MG63 (cell line): ENCODE data around the gene SYNPR. TPM values are rescaled to one million over a fixed set of nuclear protein-coding genes. Genes with fewer than 3 reads are reported as not detected.

ENCODE experiments used
- DNase-seq: peaks from one replicate; pipeline ENCODE4 v3.0.0-alpha.2; 2020
- H3K27me3 ChIP-seq: fragments of 250-450 bp; sonication (Bioruptor Pico); 2 replicates; pipeline ENCODE4 v1.5.1; 2020; ENCODE audit warnings: mild to moderate bottlenecking, moderate library complexity
- H3K36me3 ChIP-seq: fragments of 250-450 bp; sonication (Bioruptor Pico); 2 replicates; pipeline ENCODE4 v1.5.1; 2020; ENCODE audit warnings: mild to moderate bottlenecking, moderate library complexity
- H3K4me3 ChIP-seq: fragments of 250-450 bp; sonication (Bioruptor Pico); 2 replicates; pipeline ENCODE4 v1.5.1; 2020; ENCODE audit warnings: mild to moderate bottlenecking, moderate library complexity
- H3K9me3 ChIP-seq: fragments of 250-450 bp; sonication (Bioruptor Pico); 2 replicates; pipeline ENCODE4 v1.5.1; 2020; ENCODE audit warnings: mild to moderate bottlenecking, moderate library complexity
- total RNA-seq: library from RNA; depleted of rRNA; stranded (reverse); fragments of >200 nt; shearing (Covaris generic); gene quantifications from 2 replicates; pipeline ENCODE4 v1.2.3, GENCODE V29; 2014; ENCODE audit warnings: low replicate concordance

The SYNPR gene
- total RNA-seq, 1 experiment from 2014 or later = not detected

- Histone ChIP-seq H3K36me3 (no peaks in the 10 kb centered on the region), H3K27me3 (no peaks in the 10 kb centered on the region), H3K9me3 (no peaks in the 10 kb centered on the region), H3K4me3 (no peak overlapping the region)
- DNase-seq = no peak
Measured at GRCh38 chr3:63294332-63294731, 16.2 kb downstream of the SYNPR start.

GRCh38 chr3:63295356-63295755 lies 17.2 kb downstream of the SYNPR start:
- Histone ChIP-seq H3K27me3 (no peaks in the 10 kb centered on the region), H3K4me3 (no peak overlapping the region), H3K36me3 (no peaks in the 10 kb centered on the region), H3K9me3 (no peaks in the 10 kb centered on the region)
- no peak for DNase-seq

DNA sequence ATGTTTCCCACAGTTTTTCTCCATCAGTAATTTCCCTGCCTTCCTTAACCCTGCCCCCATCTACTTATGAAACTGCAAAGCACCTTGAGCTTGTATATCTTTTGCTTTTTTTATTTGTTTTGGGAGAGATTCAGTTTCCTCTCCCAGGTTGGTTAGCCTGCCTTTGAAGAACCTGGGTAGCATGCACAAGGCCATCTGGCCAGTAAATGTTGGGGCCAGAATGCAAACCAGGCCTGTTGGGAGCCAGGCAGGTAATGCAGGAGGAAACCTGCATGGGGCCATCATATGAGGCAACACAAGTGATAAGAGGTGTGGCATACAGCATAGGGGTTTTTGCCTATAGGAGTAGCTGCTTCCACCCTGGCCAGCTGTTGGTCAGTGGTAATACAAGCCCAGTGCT lies 17.7 kb downstream of the SYNPR start:
- Histone ChIP-seq H3K4me3 (no peak overlapping the region), H3K27me3 (no peaks in the 10 kb centered on the region), H3K9me3 (no peaks in the 10 kb centered on the region), H3K36me3 (no peaks in the 10 kb centered on the region)
- no peak for DNase-seq

- Histone ChIP-seq H3K36me3 (no peaks in the 10 kb centered on the region), H3K27me3 (no peaks in the 10 kb centered on the region), H3K9me3 (no peaks in the 10 kb centered on the region), H3K4me3 (no peak overlapping the region)
- DNase-seq = no peak
Measured at GRCh38 chr3:63296249-63296648, 18.1 kb downstream of the SYNPR start.

- Histone ChIP-seq H3K27me3 (no peaks in the 10 kb centered on the region), H3K4me3 (no peak overlapping the region), H3K9me3 (no peaks in the 10 kb centered on the region), H3K36me3 (no peaks in the 10 kb centered on the region)
- no peak for DNase-seq
Measured at GRCh38 chr3:63303238-63303637, 25.1 kb downstream of the SYNPR start.

DNA sequence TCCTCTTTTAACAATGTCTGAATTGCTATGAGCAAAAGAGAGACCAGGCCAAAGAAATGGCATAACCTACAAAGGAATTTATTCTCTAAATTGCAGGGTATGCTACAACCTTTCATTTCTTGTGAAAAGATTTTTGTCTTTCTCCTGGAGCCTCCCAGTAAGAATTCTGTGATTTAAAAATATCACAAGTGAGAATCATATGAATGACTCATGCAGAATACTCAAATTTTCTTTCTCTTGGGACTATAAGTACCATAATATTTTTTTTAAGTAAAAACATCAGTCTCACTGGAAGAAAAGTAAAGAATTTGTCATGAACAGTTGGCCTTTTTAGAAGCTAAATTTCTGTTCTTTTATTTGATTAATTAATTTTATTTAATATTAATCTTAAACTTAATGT lies 26.3 kb downstream of the SYNPR start:
- no peak overlapping the region for H3K4me3 ChIP-seq
- no peaks in the 10 kb centered on the region for H3K36me3 ChIP-seq
- H3K9me3 ChIP-seq = no peaks in the 10 kb centered on the region
- H3K27me3 ChIP-seq = no peaks in the 10 kb centered on the region
- no peak for DNase-seq

DNA sequence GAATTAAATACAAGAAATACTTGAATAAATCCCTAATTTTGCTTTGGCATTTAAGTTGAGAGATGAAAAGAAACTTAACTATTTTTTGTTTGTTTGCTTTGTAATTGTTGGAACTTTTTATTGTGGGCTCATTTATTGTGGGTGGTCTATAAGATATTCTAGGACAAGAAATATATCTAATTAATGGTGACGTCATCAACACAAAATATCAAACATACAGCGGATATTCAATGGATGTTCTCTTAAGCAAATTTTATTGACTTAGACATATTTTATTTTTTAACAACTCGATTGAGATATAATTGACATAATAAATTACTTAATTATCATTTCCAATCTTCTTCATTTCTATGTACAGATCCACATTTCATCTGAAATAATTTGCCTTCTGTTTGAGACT lies 30.0 kb downstream of the SYNPR start:
- no peaks in the 10 kb centered on the region for H3K27me3 ChIP-seq
- H3K9me3 ChIP-seq = no peaks in the 10 kb centered on the region
- H3K4me3 ChIP-seq = no peak overlapping the region
- H3K36me3 ChIP-seq = no peaks in the 10 kb centered on the region
- no peak for DNase-seq

DNA sequence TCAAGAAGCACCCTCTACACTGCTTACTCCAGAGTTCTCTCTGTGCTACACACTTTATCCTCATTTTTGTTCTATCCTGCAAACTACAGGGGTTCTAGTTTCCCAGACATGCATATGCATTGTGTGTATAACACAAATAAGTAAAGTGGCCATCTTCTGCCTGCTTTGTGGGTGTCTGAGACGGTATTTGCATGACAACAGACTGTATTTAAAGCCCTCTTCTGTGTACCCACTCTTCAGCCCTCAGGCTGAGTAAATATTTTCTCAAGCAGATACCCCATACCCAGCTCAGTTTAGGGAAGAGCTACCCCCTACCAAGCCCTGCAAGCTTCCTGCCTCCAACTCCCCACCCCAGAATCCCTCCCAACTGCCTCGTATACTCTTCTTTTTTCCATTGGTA lies 31.7 kb downstream of the SYNPR start:
- Histone ChIP-seq H3K27me3 (no peaks in the 10 kb centered on the region), H3K4me3 (no peak overlapping the region), H3K36me3 (no peaks in the 10 kb centered on the region), H3K9me3 (no peaks in the 10 kb centered on the region)
- no peak for DNase-seq

- H3K36me3 ChIP-seq = no peaks in the 10 kb centered on the region
- DNase-seq = no peak
- no peaks in the 10 kb centered on the region for H3K9me3 ChIP-seq
- no peaks in the 10 kb centered on the region for H3K27me3 ChIP-seq
- no peak overlapping the region for H3K4me3 ChIP-seq
Measured at GRCh38 chr3:63323766-63324165, 45.7 kb downstream of the SYNPR start.

- H3K36me3 ChIP-seq = no peaks in the 10 kb centered on the region
- H3K27me3 ChIP-seq = no peaks in the 10 kb centered on the region
- H3K9me3 ChIP-seq = no peaks in the 10 kb centered on the region
- H3K4me3 ChIP-seq = no peak overlapping the region
- DNase-seq = no peak
Measured at GRCh38 chr3:63324621-63325020, 46.5 kb downstream of the SYNPR start.

DNA sequence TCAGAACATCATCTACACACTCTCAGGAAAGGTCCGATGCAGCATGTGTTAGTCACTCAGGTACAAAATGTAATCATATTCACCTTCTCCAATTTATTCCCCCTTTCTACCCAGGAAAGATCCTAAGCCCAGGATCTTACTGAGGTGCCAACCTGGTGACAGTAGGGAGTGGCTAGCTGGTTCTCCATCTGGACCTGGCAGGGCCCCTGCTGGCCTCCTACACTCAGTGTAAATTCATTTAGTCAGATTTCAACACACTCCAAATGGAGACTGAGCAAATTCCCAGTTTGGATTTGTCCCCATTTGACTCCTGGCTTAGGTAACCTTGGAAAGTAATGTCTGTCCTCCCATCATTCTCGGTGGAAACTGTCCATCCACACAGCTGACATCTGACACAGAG lies 47.3 kb downstream of the SYNPR start:
- no peaks in the 10 kb centered on the region for H3K27me3 ChIP-seq
- no peak overlapping the region for H3K4me3 ChIP-seq
- H3K36me3 ChIP-seq = no peaks in the 10 kb centered on the region
- no peaks in the 10 kb centered on the region for H3K9me3 ChIP-seq
- DNase-seq = no peak

- H3K9me3 ChIP-seq = no peaks in the 10 kb centered on the region
- DNase-seq = no peak
- no peaks in the 10 kb centered on the region for H3K27me3 ChIP-seq
- H3K36me3 ChIP-seq = no peaks in the 10 kb centered on the region
- no peak overlapping the region for H3K4me3 ChIP-seq
Measured at GRCh38 chr3:63328365-63328764, 50.3 kb downstream of the SYNPR start.

DNA sequence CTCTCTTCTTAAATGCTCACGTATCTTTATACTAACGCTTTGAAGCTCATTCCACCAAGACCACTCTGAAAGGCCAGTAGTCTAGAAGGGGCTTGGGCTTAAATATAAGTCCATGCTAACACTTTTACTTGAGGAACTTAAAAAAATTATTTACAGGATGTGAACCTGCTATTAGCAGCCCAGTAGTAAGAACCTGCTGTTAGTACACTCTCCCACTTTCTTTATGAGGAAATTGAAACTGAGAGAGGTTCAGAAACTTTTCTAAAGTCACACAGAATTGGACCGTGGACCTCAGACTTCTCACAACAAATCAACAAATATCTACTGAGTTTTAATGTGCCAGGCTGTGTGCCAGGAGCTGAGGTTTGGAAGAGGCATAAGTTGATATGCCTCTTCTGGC lies 53.4 kb downstream of the SYNPR start:
- Histone ChIP-seq H3K4me3 (no peak overlapping the region), H3K36me3 (no peaks in the 10 kb centered on the region), H3K27me3 (no peaks in the 10 kb centered on the region), H3K9me3 (no peaks in the 10 kb centered on the region)
- DNase-seq = no peak

DNA sequence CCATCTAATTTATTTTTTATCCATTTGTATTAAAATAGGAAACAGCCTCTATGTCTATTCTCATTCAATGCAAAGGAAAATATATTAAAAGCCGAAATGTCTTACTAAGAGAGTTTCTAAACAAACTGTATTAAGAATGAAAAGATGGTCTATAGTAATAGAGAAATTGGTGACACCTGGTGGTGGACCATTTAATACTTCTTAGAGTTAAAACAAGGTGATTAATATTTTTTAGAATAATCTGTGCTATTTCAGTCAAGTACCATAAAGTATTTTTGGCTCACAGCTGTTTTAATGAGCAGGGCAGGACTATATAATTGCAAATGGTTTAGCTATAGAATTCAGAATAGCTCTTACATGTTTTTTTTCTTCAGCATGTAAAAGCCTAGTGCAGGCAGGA lies 55.7 kb downstream of the SYNPR start:
- H3K4me3 ChIP-seq = no peak overlapping the region
- DNase-seq = no peak
- H3K27me3 ChIP-seq = no peaks in the 10 kb centered on the region
- H3K36me3 ChIP-seq = no peaks in the 10 kb centered on the region
- no peaks in the 10 kb centered on the region for H3K9me3 ChIP-seq

DNA sequence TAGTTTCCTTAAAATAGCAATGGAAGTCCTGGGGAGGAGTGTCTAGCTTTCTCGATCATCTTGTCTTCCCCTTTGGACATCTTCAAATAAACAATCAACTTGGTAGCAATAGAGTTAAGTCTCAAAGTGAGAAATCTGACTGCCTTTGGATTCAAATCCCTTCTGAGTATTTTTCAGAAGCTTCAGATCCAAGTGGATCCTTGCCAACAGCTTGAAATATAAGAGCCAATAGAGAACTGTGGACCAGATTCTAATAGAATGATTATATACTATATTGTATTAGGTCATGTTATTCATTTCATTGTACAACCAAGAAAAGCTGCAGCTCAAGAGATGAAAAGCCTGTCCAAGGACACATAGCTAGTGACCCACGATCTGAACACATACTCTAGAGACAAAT lies 60.2 kb downstream of the SYNPR start:
- Histone ChIP-seq H3K36me3 (no peaks in the 10 kb centered on the region), H3K9me3 (no peaks in the 10 kb centered on the region), H3K4me3 (no peak overlapping the region), H3K27me3 (no peaks in the 10 kb centered on the region)
- DNase-seq = no peak

GRCh38 chr3:63343674-63344073 lies 65.6 kb downstream of the SYNPR start:
- Histone ChIP-seq H3K27me3 (no peaks in the 10 kb centered on the region), H3K36me3 (no peaks in the 10 kb centered on the region), H3K4me3 (no peak overlapping the region), H3K9me3 (no peaks in the 10 kb centered on the region)
- peak; percentile 77 for DNase-seq

GRCh38 chr3:63344661-63345060 lies 66.6 kb downstream of the SYNPR start:
- no peak for DNase-seq
- Histone ChIP-seq H3K36me3 (no peaks in the 10 kb centered on the region), H3K27me3 (no peaks in the 10 kb centered on the region), H3K4me3 (no peak overlapping the region), H3K9me3 (no peaks in the 10 kb centered on the region)

GRCh38 chr3:63349583-63350573 lies 71.8 kb downstream of the SYNPR start:
- Histone ChIP-seq H3K36me3 (no peaks in the 10 kb centered on the region), H3K4me3 (no peak overlapping the region), H3K9me3 (no peaks in the 10 kb centered on the region), H3K27me3 (no peaks in the 10 kb centered on the region)
- peak; percentile 19 for DNase-seq
